ENCODE data around the gene ATXN1L. TPM values are rescaled to one million over a fixed set of nuclear protein-coding genes. Genes with fewer than 3 reads are reported as not detected.

Gene ATXN1L
- total and polyA plus RNA-seq, 2 experiments from 2014 or later = 8.6 to 20.8 TPM

DNA sequence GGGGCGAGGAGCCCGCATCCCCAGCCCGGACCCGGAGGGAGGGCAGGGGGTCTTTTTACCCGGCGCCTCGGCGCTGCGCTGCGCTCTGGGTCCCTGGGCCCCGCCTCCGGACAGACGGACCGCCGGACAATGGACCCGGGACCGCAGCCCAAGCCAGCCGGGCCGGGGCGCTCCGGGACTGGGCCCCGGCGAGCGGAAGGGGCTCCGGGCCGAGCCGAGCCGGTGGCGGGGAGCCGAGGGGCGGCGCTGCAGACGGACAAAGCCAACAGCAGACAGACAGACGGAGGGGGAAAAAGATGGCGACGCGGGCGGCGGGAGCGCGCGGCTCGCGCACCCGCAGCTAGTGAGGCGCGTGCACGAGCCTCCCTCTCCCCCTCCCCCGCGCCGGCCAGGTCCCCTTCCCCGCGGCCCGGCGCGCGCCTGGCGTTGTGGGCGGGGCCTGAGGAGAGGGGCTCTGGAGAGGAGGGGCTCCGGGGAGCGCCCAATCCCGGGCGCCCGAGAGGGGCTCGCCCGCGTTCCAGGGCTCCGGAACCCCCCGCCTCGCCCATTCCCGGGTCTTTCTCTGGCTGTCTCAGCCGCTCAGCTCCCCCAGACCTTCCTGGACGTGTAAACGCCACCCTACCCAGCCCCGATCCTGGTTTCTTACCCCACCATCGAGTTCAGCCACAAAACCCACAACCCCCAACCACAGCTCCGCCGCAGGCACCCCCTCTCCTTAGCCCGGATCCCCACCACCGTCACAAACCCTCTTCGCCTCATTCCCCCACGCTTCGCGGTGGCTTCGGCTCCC lies 38.3 kb downstream of the ATXN1L start, which contains the start of gene ZNF821:
Gene ZNF821, minus strand, starts transcription at position 334 of the 790 bp plus-strand sequence. CDS start 4,236 bp downstream, outside the sequence.
- peaks cover 12% of the 10 kb centered on the region for H3K79me2 ChIP-seq
- peak within 1 kb of the TSS; percentile 100 for H3K27ac ChIP-seq
- H3K36me3 ChIP-seq (replicated peaks; ENCODE audit: insufficient read depth, low read depth) = no peaks in the 10 kb centered on the region
- no peaks in the 10 kb centered on the region for H3K4me1 ChIP-seq (ENCODE audit: insufficient read depth)
- H2AFZ ChIP-seq = peak within 1 kb of the TSS; percentile 99
- DNase-seq (ENCODE audit: low spot score) = peak; percentile 96
- H3K27me3 ChIP-seq = no peaks in the 10 kb centered on the region
- H3K4me2 ChIP-seq = peak within 1 kb of the TSS; percentile 91
- WGBS (ENCODE audit: low lambda C conversion rate, missing lambda C conversion rate) = 1% methylated on average over 27 of the region's 85 CpGs
- TF ChIP-seq, protein P1, sequence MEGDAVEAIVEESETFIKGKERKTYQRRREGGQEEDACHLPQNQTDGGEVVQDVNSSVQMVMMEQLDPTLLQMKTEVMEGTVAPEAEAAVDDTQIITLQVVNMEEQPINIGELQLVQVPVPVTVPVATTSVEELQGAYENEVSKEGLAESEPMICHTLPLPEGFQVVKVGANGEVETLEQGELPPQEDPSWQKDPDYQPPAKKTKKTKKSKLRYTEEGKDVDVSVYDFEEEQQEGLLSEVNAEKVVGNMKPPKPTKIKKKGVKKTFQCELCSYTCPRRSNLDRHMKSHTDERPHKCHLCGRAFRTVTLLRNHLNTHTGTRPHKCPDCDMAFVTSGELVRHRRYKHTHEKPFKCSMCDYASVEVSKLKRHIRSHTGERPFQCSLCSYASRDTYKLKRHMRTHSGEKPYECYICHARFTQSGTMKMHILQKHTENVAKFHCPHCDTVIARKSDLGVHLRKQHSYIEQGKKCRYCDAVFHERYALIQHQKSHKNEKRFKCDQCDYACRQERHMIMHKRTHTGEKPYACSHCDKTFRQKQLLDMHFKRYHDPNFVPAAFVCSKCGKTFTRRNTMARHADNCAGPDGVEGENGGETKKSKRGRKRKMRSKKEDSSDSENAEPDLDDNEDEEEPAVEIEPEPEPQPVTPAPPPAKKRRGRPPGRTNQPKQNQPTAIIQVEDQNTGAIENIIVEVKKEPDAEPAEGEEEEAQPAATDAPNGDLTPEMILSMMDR (IDR thresholded peaks at IDR 0.05; ENCODE audit: poor library complexity) = peak; percentile 49
- no peak for TF ChIP-seq EZH2 (IDR thresholded peaks at IDR 0.05; ENCODE audit: borderline replicate concordance)
- H3K4me3 ChIP-seq = peak within 1 kb of the TSS; percentile 99
- no peaks in the 10 kb centered on the region for H3K9me2 ChIP-seq (replicated peaks; ENCODE audit: insufficient read depth)
- no peaks in the 10 kb centered on the region for H4K20me1 ChIP-seq (ENCODE audit: insufficient read depth, poor library complexity, severe bottlenecking)
- no peaks in the 10 kb centered on the region for H3K9me3 ChIP-seq (ENCODE audit: low read depth)

DNA sequence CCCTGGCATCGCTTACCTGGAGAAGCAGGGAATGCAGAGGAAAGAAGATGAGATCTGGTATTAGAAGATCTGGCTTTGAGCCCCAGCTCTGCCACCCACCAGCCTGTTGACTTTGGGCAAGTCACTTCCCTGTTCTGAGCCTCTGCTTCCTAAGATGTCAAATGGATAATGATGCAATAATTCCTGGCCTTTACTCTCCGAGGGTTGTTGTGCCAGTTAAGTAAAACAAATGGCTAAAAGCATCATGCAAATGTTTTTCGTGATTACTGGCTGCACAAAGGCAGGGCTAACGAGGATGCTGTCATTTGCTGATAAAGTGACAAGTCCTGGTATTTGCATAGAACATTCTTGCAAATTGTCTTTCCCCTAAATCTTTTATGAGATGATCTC lies 39.5 kb downstream of the ATXN1L start:
- Histone ChIP-seq H3K4me2 (peak overlapping the region; percentile 91), H3K9me3 (ENCODE audit: low read depth) (no peaks in the 10 kb centered on the region), H3K27ac (no peak overlapping the region), H3K9me2 (replicated peaks; ENCODE audit: insufficient read depth) (no peaks in the 10 kb centered on the region), H3K27me3 (no peaks in the 10 kb centered on the region), H3K36me3 (replicated peaks; ENCODE audit: insufficient read depth, low read depth) (no peaks in the 10 kb centered on the region), H4K20me1 (ENCODE audit: insufficient read depth, poor library complexity, severe bottlenecking) (no peaks in the 10 kb centered on the region), H3K4me3 (no peak overlapping the region), H2AFZ (no peak overlapping the region), H3K79me2 (peaks cover 12% of the 10 kb centered on the region), H3K4me1 (ENCODE audit: insufficient read depth) (no peaks in the 10 kb centered on the region)
- no peak for TF ChIP-seq EZH2phosphoT487 (IDR thresholded peaks at IDR 0.05; ENCODE audit: low read depth, severe bottlenecking, unreplicated experiment)
- TF ChIP-seq EZH2 (IDR thresholded peaks at IDR 0.05; ENCODE audit: borderline replicate concordance) = no peak
- TF ChIP-seq, protein P1 (IDR thresholded peaks at IDR 0.05; ENCODE audit: poor library complexity) = no peak
- no peak for DNase-seq (ENCODE audit: low spot score)
- 48% methylated on average over 4 of the region's 4 CpGs for WGBS (ENCODE audit: low lambda C conversion rate, missing lambda C conversion rate)

DNA sequence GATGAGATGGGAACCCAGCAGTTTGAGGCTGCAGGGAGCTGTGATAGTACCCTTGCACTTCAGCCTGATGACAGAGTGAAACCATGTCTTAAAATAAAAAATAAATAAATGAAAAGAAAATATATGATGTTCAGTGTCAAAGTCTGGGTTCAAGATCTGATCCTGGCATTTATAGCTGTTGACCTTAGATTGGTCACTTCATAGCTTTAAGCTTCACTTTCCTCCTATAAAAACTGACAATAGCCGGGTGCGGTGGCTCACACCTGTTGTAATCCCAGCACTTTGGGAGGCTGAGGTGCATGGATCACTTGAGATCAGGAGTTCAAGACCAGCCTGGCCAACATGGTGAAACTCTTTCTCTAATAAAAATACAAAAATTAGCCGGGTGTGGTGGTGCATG lies 43.4 kb downstream of the ATXN1L start:
- Histone ChIP-seq H3K4me3 (no peak overlapping the region), H3K27me3 (no peaks in the 10 kb centered on the region), H3K36me3 (replicated peaks; ENCODE audit: insufficient read depth, low read depth) (no peaks in the 10 kb centered on the region), H3K9me3 (ENCODE audit: low read depth) (no peaks in the 10 kb centered on the region), H2AFZ (no peak overlapping the region), H3K9me2 (replicated peaks; ENCODE audit: insufficient read depth) (no peaks in the 10 kb centered on the region), H3K27ac (no peak overlapping the region), H3K4me2 (no peak overlapping the region), H3K79me2 (peaks cover 6% of the 10 kb centered on the region), H3K4me1 (ENCODE audit: insufficient read depth) (no peaks in the 10 kb centered on the region), H4K20me1 (ENCODE audit: insufficient read depth, poor library complexity, severe bottlenecking) (no peaks in the 10 kb centered on the region)
- no peak for DNase-seq (ENCODE audit: low spot score)
- 91% methylated on average over 3 of the region's 3 CpGs for WGBS (ENCODE audit: low lambda C conversion rate, missing lambda C conversion rate)
- TF ChIP-seq EZH2 (IDR thresholded peaks at IDR 0.05; ENCODE audit: borderline replicate concordance) (no peak), EZH2phosphoT487 (IDR thresholded peaks at IDR 0.05; ENCODE audit: low read depth, severe bottlenecking, unreplicated experiment) (no peak)
- TF ChIP-seq, protein P1 (IDR thresholded peaks at IDR 0.05; ENCODE audit: poor library complexity) = no peak
